Measurements from ENCODE around the gene NPW. TPM values are rescaled to one million over a fixed set of nuclear protein-coding genes. Genes with fewer than 3 reads are reported as not detected.

NPW gene
- total and polyA plus RNA-seq, 9 of the 15 experiments (the other 6 are each of a cell fraction or from before 2014, with no cell fraction given), result 0.14 to 4.0 (median 2.6) TPM; not detected in 4

DNA sequence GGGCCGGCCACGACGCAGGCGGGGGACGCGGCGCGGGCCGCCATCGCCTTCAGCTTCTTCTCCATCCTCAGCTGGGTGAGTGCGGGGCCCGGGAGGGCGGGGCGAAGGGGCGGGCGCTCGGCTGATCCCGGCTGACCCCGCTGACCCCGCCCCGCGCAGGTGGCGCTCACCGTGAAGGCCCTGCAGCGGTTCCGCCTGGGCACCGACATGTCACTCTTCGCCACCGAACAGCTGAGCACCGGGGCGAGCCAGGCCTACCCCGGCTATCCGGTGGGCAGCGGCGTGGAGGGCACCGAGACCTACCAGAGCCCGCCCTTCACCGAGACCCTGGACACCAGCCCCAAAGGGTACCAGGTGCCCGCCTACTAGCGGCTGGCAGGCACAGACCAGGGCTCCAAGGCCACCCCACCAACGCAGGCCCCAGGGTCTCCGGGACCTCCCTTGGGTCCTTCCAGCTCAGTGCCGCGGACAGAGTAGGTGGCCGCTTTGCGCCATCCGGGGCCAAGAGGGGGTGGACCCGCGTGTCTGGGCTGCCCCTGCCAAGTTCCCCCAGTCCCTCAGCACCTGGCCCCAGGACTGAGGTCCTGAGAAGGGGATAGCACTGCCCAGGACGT is 26.8 kb upstream of the NPW start:
- BruUV-seq (replicated peaks), result no TSS peak
- H3K9me1 ChIP-seq (ENCODE audit: control insufficient read depth, insufficient read depth, low read length), result no peaks in the 10 kb centered on the region
- POLR2A ChIA-PET, result interaction anchor here (0.6 to 5.5 kb wide), 6 partner anchors 12 to 435 kb away, joined by 3 to 50 read pairs (median 3); partner anchors contain the start of genes RNF151 and RPS2
- DNase-seq (ENCODE audit: extremely low read depth in 1 of 4, low spot score in 3 of 4) (peak; percentile 62 to 83 (median 75)), FAIRE-seq (no peak), ATAC-seq (peak; percentile 43)
- in situ Hi-C loops (cut with MboI) (no loop called here), intact Hi-C loops (cut with micrococcal nuclease) (loop anchor here (2.0 kb wide), 1 partner anchor 16 kb away; the partner anchor contains the start of gene ZNF598)
- peaks cover 31% of the 10 kb centered on the region for H3K79me2 ChIP-seq (ENCODE audit: control insufficient read depth, insufficient read depth, low read length)
- CTCF ChIA-PET (ENCODE audit: low intra/inter-chr PET ratio), result no interaction called here
- peaks cover 28% of the 10 kb centered on the region; the same call in 2 of the 3 replicates for H3K36me3 ChIP-seq (ENCODE audit: control insufficient read depth, insufficient read depth, low read length)
- peak overlapping the region; percentile 87 for H2AFZ ChIP-seq (ENCODE audit: low read depth, low read length)
- no peaks in the 10 kb centered on the region; the same call in 1 of the 2 replicates for H4K20me1 ChIP-seq (replicated peaks; ENCODE audit: control insufficient read depth, insufficient read depth, low read length)
- H3K4me2 ChIP-seq (ENCODE audit: insufficient read depth, low read length), result peak overlapping the region; percentile 87
- peak overlapping the region; percentile 64 for H3K4me3 ChIP-seq
- WGBS (ENCODE audit: insufficient coverage, low coverage, missing lambda C conversion rate), result 2% methylated on average over 40 of the region's 50 CpGs
- peaks cover 29 to 55% of the 10 kb centered on the region in 2 experiments for H3K4me1 ChIP-seq (replicated peaks in 1 of 2; ENCODE audit: control insufficient read depth in 2 of 2, insufficient read depth in 2 of 2, low read length in 2 of 2)
- H3K9ac ChIP-seq (ENCODE audit: insufficient read depth in 1 of 2, low read depth in 2 of 2, low read length in 2 of 2), result peak overlapping the region; percentile 80 to 96
- peak overlapping the region; percentile 94 for H3K27ac ChIP-seq (ENCODE audit: extremely low read depth, low read depth, low read length)
- no peaks in the 10 kb centered on the region for H3K9me3 ChIP-seq (replicated peaks; ENCODE audit: control insufficient read depth, insufficient read depth, low read depth, low read length)
- H3K27me3 ChIP-seq (ENCODE audit: control insufficient read depth in 2 of 2, insufficient read depth in 2 of 2, low read length in 2 of 2), result no peaks in the 10 kb centered on the region
- TF ChIP-seq RFX1 (IDR thresholded peaks at IDR 0.05), result no peak
- 0 out of 2 replicates have a peak, but pooled peaks have one; percentile 65 for TF ChIP-seq CTBP1 (IDR thresholded peaks at IDR 0.05; ENCODE audit: borderline replicate concordance)
- TF ChIP-seq, protein P1, sequence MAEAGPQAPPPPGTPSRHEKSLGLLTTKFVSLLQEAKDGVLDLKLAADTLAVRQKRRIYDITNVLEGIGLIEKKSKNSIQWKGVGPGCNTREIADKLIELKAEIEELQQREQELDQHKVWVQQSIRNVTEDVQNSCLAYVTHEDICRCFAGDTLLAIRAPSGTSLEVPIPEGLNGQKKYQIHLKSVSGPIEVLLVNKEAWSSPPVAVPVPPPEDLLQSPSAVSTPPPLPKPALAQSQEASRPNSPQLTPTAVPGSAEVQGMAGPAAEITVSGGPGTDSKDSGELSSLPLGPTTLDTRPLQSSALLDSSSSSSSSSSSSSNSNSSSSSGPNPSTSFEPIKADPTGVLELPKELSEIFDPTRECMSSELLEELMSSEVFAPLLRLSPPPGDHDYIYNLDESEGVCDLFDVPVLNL (CRISPR knock-in tag; IDR thresholded peaks at IDR 0.05; ENCODE audit: low read depth), result 0 out of 2 replicates have a peak, but pooled peaks have one; percentile 1
- TF ChIP-seq, protein P2, sequence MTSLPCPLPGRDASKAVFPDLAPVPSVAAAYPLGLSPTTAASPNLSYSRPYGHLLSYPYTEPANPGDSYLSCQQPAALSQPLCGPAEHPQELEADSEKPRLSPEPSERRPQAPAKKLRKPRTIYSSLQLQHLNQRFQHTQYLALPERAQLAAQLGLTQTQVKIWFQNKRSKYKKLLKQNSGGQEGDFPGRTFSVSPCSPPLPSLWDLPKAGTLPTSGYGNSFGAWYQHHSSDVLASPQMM (CRISPR knock-in tag; IDR thresholded peaks at IDR 0.05), result no peak
- no peak for TF ChIP-seq ZNF668 (CRISPR knock-in tag; IDR thresholded peaks at IDR 0.05)
- no peak for TF ChIP-seq ZNF143 (CRISPR knock-in tag; IDR thresholded peaks at IDR 0.05)
- TF ChIP-seq, protein P3, sequence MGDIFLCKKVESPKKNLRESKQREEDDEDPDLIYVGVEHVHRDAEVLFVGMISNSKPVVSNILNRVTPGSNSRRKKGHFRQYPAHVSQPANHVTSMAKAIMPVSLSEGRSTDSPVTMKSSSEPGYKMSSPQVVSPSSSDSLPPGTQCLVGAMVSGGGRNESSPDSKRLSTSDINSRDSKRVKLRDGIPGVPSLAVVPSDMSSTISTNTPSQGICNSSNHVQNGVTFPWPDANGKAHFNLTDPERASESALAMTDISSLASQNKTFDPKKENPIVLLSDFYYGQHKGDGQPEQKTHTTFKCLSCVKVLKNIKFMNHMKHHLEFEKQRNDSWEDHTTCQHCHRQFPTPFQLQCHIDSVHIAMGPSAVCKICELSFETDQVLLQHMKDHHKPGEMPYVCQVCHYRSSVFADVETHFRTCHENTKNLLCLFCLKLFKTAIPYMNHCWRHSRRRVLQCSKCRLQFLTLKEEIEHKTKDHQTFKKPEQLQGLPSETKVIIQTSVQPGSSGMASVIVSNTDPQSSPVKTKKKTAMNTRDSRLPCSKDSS (IDR thresholded peaks at IDR 0.05; ENCODE audit: low read depth, partially characterized antibody), result no peak
- peak; percentile 74 to 76 for TF ChIP-seq NRF1 (conservative IDR thresholded peaks at IDR 0.05 in 1 of 2, IDR thresholded peaks at IDR 0.05 in 1 of 2)
- no peak for TF ChIP-seq ZNF444 (CRISPR knock-in tag; IDR thresholded peaks at IDR 0.05)
- TF ChIP-seq ILF3 (IDR thresholded peaks at IDR 0.05; ENCODE audit: borderline replicate concordance), result no peak

Measured in K562 (cell line).